HepG2 (cell line): ENCODE measurements around the gene SDK1. TPM values are rescaled to one million over a fixed set of nuclear protein-coding genes. Genes with fewer than 3 reads are reported as not detected.

ENCODE experiments used
- ATAC-seq: fragments of 200-7000 bp; cut with Tn5 transposase; 3 replicates; pipeline ENCODE4 v1.9.1; 2020; ENCODE audit warnings: mild to moderate bottlenecking, moderate library complexity
- BruUV-seq: library from RNA; stranded (reverse); fragments of 400-500 nt; replicated peaks from 2 replicates; lab custom pipeline; 2021; lab: Mats Ljungman, UMichigan
- CTCF ChIA-PET: fragments of 300-600 bp; formaldehyde crosslinking; extraction: SDS; loops from one replicate; lab custom pipeline; 2021; ENCODE audit warnings: low total read pairs, inconsistent platforms, low intra/inter-chr PET ratio; lab: Yijun Ruan, JAX
- POLR2A ChIA-PET: fragments of 350-600 bp; sonication (Branson Sonifier 250); formaldehyde crosslinking; loops from one replicate; lab custom pipeline; 2020; ENCODE audit warnings: antibody characterized with exemption, inconsistent platforms; lab: Yijun Ruan, JAX
- DNase-seq: peaks from one replicate; pipeline ENCODE4 v3.0.0-alpha.2; 2015; ENCODE audit warnings: low spot score
- FAIRE-seq: peaks from 3 replicates; lab custom pipeline; 2011; peaks lifted over from hg19 to GRCh38; lab: Jason Lieb, UNC
- H2AFZ ChIP-seq: one replicate; pipeline ENCODE4 v1.6.1; 2011; ENCODE audit warnings: low read length, inconsistent platforms
- H3K27ac ChIP-seq: fragments of 300-600 bp; 3 replicates; pipeline ENCODE4 v1.8.0; 2011; ENCODE audit warnings: mixed run types, mild to moderate bottlenecking, mixed read lengths, low read length, inconsistent platforms; ENCODE audit not compliant: insufficient read depth; ENCODE audit errors: extremely low read length
- H3K27me3 ChIP-seq, 2 experiments: fragments of 200-600 bp in 1 of 2; 2 replicates in 1 of 2; 3 replicates in 1 of 2; pipeline versions ENCODE4 v1.6.0 to v1.8.0; 2011; ENCODE audit warnings: low read length in 2 of 2, mild to moderate bottlenecking in 2 of 2, moderate library complexity in 2 of 2, inconsistent platforms in 1 of 2; ENCODE audit not compliant: insufficient read depth in 2 of 2, control insufficient read depth in 1 of 2
- H3K36me3 ChIP-seq, 2 experiments: fragments of 200-600 bp in 1 of 2; replicated peaks in 1 of 2; 2 replicates in 1 of 2; 3 replicates in 1 of 2; pipeline versions ENCODE4 v1.5.1 to v1.8.0; 2011; ENCODE audit warnings: low read length in 2 of 2, inconsistent platforms in 1 of 2; ENCODE audit not compliant: insufficient read depth in 2 of 2, control insufficient read depth in 1 of 2
- H3K4me1 ChIP-seq: 2 replicates; pipeline ENCODE4 v1.5.1; 2012; ENCODE audit warnings: low read length, inconsistent platforms; ENCODE audit not compliant: insufficient read depth
- H3K4me2 ChIP-seq: 2 replicates; pipeline ENCODE4 v1.6.0; 2011; ENCODE audit warnings: low read depth, low read length, inconsistent platforms
- H3K4me3 ChIP-seq, 3 experiments: fragments of 200-600 bp in 1 of 3; sonication (generic), shearing (Covaris generic) in 1 of 3; replicated peaks in 1 of 3; 2 replicates each; pipeline ENCODE4 v1.5.1; 2011 to 2016; ENCODE audit warnings: low read length in 3 of 3, inconsistent platforms in 2 of 3, low read depth in 2 of 3, mild to moderate bottlenecking in 2 of 3, control low read depth in 1 of 3, mixed read lengths in 1 of 3; ENCODE audit not compliant: insufficient read depth in 1 of 3
- H3K79me2 ChIP-seq: one replicate; pipeline ENCODE4 v1.6.1; 2011; ENCODE audit warnings: low read length, inconsistent platforms; ENCODE audit not compliant: insufficient read depth
- H3K9ac ChIP-seq: 2 replicates; pipeline ENCODE4 v1.6.0; 2011; ENCODE audit warnings: mild to moderate bottlenecking, low read depth, low read length, inconsistent platforms; ENCODE audit not compliant: insufficient read depth
- H3K9me3 ChIP-seq: 2 replicates; pipeline ENCODE4 v1.5.1; 2012; ENCODE audit warnings: mild to moderate bottlenecking, low read length
- H4K20me1 ChIP-seq: 2 replicates; pipeline ENCODE4 v1.6.0; 2011; ENCODE audit warnings: inconsistent platforms, mild to moderate bottlenecking, low read length, moderate library complexity; ENCODE audit not compliant: insufficient read depth
- EZH2 ChIP-seq: conservative IDR thresholded peaks from 2 replicates; pipeline ENCODE4 v1.6.1; 2012; ENCODE audit warnings: mild to moderate bottlenecking, low read depth, low read length, moderate library complexity
- MED1 ChIP-seq: sonication (generic); formaldehyde crosslinking; IDR thresholded peaks from 2 replicates; pipeline ENCODE4 v1.4.0; 2020; ENCODE audit warnings: missing genetic modification reagents
- SAP130 ChIP-seq: IDR thresholded peaks from 2 replicates; pipeline ENCODE4 v1.6.1; 2016; ENCODE audit warnings: low read depth
- SCMH1 ChIP-seq: sonication (generic); formaldehyde crosslinking; IDR thresholded peaks from 2 replicates; pipeline ENCODE4 v1.9.0; 2021; ENCODE audit warnings: missing genetic modification reagents, mild to moderate bottlenecking, borderline replicate concordance
- SMYD3 ChIP-seq: sonication (generic); formaldehyde crosslinking; IDR thresholded peaks from 2 replicates; pipeline ENCODE4 v1.8.1; 2023; ENCODE audit warnings: mild to moderate bottlenecking, missing genetic modification reagents
- SPEN ChIP-seq: sonication (generic); formaldehyde crosslinking; IDR thresholded peaks from 2 replicates; pipeline ENCODE4 v1.5.1; 2020; ENCODE audit warnings: low read depth, mild to moderate bottlenecking, missing genetic modification reagents
- SRSF1 ChIP-seq: fragments of 200-400 bp; formaldehyde crosslinking; optimal IDR thresholded peaks from 2 replicates; pipeline ENCODE3; 2017; ENCODE audit warnings: mild to moderate bottlenecking, low read depth, low read length, moderate library complexity
- ZBTB20 ChIP-seq: sonication (generic); formaldehyde crosslinking; IDR thresholded peaks from 2 replicates; pipeline ENCODE4 v1.8.1; 2023; ENCODE audit warnings: missing genetic modification reagents, low read depth, mild to moderate bottlenecking, borderline replicate concordance
- ZNF782 ChIP-seq: sonication (generic); formaldehyde crosslinking; IDR thresholded peaks from 2 replicates; pipeline ENCODE4 v1.4.0; 2020; ENCODE audit warnings: missing genetic modification reagents, mild to moderate bottlenecking, borderline replicate concordance
- WGBS: methylation state at CpG from one replicate; pipeline ENCODE4 v1.1.6; 2017; ENCODE audit warnings: low lambda C conversion rate; 5-methylcytosine and 5-hydroxymethylcytosine counted together
- in situ Hi-C: cut with HindIII; loops from 2 replicates; pipeline ENCODE4 v1.10.0; 2017; ENCODE audit warnings: low pct_unique_long_range_greater_than_20kb; ENCODE audit not compliant: extremely low pct_ligation_motif_present
- intact Hi-C: fragments of 100-400 bp; cut with micrococcal nuclease; formaldehyde crosslinking; loops from one replicate; pipeline ENCODE4 v1.10.0; 2022; ENCODE audit not compliant: unreplicated experiment
- polyA plus RNA-seq, 8 experiments: library from polyadenylated mRNA; depleted of rRNA in 3 of 8; stranded (reverse) in 7 of 8; unstranded in 1 of 8; fragments of >200 nt; fragmentation: Illumina TruSeq in 4 of 8; extraction: Trizol in 4 of 8; gene quantifications; 2 replicates each; pipeline versions ENCODE4 v1.2.1 to v1.2.3, GENCODE V29; 2011 to 2016; ENCODE audit warnings: low read depth in 4 of 8, missing spikeins in 1 of 8, mixed read lengths in 1 of 8; ENCODE audit not compliant: insufficient read depth in 1 of 8
- total RNA-seq, 5 experiments: library from RNA; depleted of rRNA; stranded (reverse); fragments of >200 nt; fragmentation: Illumina TruSeq; extraction: Trizol; gene quantifications; 2 replicates each; pipeline ENCODE4 v1.2.3, GENCODE V29; 2016; ENCODE audit warnings: low read depth in 1 of 5
- TF ChIP-seq, protein P1 (sequence below): fragments of 450-650 bp; IDR thresholded peaks from 2 replicates; pipeline ENCODE4 v1.6.1; 2017
- TF ChIP-seq, protein P2 (sequence below): sonication (generic); formaldehyde crosslinking; IDR thresholded peaks from 2 replicates; pipeline ENCODE4 v1.4.0; 2020; ENCODE audit warnings: missing genetic modification reagents
- TF ChIP-seq, protein P3 (sequence below): sonication (generic); formaldehyde crosslinking; IDR thresholded peaks from 2 replicates; pipeline ENCODE4 v1.5.1; 2020; ENCODE audit warnings: missing genetic modification reagents, mild to moderate bottlenecking, borderline replicate concordance
- TF ChIP-seq, protein P4 (sequence below), 2 experiments: fragments of 450-650 bp in 1 of 2; sonication (generic) in 1 of 2; formaldehyde crosslinking; IDR thresholded peaks; 2 replicates each; pipeline versions ENCODE4 v1.5.0 to v1.8.0; 2020 to 2022; ENCODE audit warnings: mild to moderate bottlenecking in 1 of 2, missing genetic modification reagents in 1 of 2
- TF ChIP-seq, protein P5 (sequence below): sonication (generic); formaldehyde crosslinking; IDR thresholded peaks from 2 replicates; pipeline ENCODE4 v1.5.0; 2020; ENCODE audit warnings: missing genetic modification reagents
- TF ChIP-seq, protein P6 (sequence below): sonication (generic); formaldehyde crosslinking; IDR thresholded peaks from 2 replicates; pipeline ENCODE4 v1.5.0; 2020; ENCODE audit warnings: missing genetic modification reagents

The SDK1 gene
- total and polyA plus RNA-seq, 2 of the 13 experiments (the other 11 are each of a cell fraction or from before 2014, with no cell fraction given), result 0.35 to 2.4 TPM

DNA sequence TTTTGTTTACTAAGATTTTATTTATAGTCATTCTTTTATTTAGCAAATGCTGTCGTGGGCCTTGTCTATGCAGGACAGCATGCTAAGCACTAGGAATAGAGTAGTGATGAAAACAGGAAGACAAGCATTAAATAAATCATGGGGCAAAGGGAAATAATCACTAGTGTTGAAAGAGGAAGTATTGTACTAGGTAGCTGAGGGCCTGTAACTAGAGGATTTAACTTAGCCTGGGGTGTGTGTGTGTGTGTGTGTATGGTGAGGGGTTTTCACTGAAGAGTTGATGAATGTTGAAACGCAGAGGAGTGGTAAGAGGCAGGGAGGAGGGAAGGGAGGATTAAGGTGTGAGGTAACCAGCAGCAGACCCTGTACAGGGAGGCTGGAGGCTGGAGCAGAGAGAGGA lies 446.4 kb downstream of the SDK1 start (continued):
- TF ChIP-seq, protein P1, sequence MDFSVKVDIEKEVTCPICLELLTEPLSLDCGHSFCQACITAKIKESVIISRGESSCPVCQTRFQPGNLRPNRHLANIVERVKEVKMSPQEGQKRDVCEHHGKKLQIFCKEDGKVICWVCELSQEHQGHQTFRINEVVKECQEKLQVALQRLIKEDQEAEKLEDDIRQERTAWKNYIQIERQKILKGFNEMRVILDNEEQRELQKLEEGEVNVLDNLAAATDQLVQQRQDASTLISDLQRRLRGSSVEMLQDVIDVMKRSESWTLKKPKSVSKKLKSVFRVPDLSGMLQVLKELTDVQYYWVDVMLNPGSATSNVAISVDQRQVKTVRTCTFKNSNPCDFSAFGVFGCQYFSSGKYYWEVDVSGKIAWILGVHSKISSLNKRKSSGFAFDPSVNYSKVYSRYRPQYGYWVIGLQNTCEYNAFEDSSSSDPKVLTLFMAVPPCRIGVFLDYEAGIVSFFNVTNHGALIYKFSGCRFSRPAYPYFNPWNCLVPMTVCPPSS, result no peak
- TF ChIP-seq, all 625 proteins: peak for 0

DNA sequence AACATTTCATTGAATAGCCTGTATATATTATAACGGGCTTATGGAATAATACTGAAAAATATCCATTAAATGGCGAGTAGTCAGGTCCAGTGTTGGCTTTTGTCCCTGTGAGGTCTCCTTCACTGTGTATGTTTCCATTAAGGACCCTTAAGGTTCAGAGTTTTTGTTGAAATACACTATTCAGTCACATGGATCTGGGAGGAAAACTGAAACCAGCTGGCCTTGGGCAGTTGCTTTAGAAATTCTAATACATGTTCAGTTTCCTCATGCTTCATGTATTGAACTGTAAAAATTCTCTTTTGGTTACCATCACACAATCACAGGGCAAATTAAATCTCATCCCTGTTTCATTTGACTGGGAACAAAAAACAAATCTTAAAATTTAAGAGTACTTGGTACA lies 447.3 kb downstream of the SDK1 start:
- intact Hi-C loops, result no loop called here
- CTCF ChIA-PET, result no interaction called here
- H3K79me2 ChIP-seq, result no peaks in the 10 kb centered on the region
- FAIRE-seq (no peak), ATAC-seq (no peak), DNase-seq (no peak)
- H3K9me3 ChIP-seq, result no peaks in the 10 kb centered on the region
- H3K4me1 ChIP-seq, result no peaks in the 10 kb centered on the region
- H3K4me3 ChIP-seq, result no peak overlapping the region
- H4K20me1 ChIP-seq, result no peaks in the 10 kb centered on the region
- in situ Hi-C loops, result no loop called here
- H3K4me2 ChIP-seq, result no peak overlapping the region
- WGBS, result 80% methylated on average over 2 of the region's 2 CpGs
- H3K36me3 ChIP-seq, result no peaks in the 10 kb centered on the region
- no peak overlapping the region for H2AFZ ChIP-seq
- no TSS peak for BruUV-seq
- no peak overlapping the region for H3K27ac ChIP-seq
- H3K27me3 ChIP-seq, result no peaks in the 10 kb centered on the region
- POLR2A ChIA-PET, result no interaction called here
- H3K9ac ChIP-seq, result no peak overlapping the region
- TF ChIP-seq, protein P2, sequence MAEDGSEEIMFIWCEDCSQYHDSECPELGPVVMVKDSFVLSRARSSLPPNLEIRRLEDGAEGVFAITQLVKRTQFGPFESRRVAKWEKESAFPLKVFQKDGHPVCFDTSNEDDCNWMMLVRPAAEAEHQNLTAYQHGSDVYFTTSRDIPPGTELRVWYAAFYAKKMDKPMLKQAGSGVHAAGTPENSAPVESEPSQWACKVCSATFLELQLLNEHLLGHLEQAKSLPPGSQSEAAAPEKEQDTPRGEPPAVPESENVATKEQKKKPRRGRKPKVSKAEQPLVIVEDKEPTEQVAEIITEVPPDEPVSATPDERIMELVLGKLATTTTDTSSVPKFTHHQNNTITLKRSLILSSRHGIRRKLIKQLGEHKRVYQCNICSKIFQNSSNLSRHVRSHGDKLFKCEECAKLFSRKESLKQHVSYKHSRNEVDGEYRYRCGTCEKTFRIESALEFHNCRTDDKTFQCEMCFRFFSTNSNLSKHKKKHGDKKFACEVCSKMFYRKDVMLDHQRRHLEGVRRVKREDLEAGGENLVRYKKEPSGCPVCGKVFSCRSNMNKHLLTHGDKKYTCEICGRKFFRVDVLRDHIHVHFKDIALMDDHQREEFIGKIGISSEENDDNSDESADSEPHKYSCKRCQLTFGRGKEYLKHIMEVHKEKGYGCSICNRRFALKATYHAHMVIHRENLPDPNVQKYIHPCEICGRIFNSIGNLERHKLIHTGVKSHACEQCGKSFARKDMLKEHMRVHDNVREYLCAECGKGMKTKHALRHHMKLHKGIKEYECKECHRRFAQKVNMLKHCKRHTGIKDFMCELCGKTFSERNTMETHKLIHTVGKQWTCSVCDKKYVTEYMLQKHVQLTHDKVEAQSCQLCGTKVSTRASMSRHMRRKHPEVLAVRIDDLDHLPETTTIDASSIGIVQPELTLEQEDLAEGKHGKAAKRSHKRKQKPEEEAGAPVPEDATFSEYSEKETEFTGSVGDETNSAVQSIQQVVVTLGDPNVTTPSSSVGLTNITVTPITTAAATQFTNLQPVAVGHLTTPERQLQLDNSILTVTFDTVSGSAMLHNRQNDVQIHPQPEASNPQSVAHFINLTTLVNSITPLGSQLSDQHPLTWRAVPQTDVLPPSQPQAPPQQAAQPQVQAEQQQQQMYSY (CRISPR knock-in tag), result no peak
- TF ChIP-seq, protein P3, sequence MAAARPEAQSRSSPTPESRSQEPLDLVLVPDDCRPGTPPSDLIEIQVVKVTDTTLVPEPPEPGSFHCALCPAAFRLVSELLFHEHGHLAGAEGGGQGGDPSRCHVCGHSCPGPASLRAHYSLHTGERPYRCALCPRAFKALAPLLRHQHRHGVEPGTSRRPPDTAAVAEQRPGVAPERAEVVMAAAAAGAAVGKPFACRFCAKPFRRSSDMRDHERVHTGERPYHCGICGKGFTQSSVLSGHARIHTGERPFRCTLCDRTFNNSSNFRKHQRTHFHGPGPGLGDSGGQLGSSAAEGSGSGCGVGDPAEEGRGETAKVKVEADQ, result no peak
- TF ChIP-seq ZBTB20, result no peak
- TF ChIP-seq, protein P4, sequence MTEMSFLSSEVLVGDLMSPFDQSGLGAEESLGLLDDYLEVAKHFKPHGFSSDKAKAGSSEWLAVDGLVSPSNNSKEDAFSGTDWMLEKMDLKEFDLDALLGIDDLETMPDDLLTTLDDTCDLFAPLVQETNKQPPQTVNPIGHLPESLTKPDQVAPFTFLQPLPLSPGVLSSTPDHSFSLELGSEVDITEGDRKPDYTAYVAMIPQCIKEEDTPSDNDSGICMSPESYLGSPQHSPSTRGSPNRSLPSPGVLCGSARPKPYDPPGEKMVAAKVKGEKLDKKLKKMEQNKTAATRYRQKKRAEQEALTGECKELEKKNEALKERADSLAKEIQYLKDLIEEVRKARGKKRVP (CRISPR knock-in tag; IDR thresholded peaks at IDR 0.05), result no peak
- TF ChIP-seq SMYD3 (CRISPR knock-in tag), result no peak
- no peak for TF ChIP-seq ZNF782 (CRISPR knock-in tag)
- TF ChIP-seq, protein P5, sequence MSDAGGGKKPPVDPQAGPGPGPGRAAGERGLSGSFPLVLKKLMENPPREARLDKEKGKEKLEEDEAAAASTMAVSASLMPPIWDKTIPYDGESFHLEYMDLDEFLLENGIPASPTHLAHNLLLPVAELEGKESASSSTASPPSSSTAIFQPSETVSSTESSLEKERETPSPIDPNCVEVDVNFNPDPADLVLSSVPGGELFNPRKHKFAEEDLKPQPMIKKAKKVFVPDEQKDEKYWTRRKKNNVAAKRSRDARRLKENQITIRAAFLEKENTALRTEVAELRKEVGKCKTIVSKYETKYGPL (CRISPR knock-in tag), result no peak
- no peak for TF ChIP-seq SPEN (CRISPR knock-in tag)
- TF ChIP-seq MED1, result no peak
- TF ChIP-seq, protein P6, sequence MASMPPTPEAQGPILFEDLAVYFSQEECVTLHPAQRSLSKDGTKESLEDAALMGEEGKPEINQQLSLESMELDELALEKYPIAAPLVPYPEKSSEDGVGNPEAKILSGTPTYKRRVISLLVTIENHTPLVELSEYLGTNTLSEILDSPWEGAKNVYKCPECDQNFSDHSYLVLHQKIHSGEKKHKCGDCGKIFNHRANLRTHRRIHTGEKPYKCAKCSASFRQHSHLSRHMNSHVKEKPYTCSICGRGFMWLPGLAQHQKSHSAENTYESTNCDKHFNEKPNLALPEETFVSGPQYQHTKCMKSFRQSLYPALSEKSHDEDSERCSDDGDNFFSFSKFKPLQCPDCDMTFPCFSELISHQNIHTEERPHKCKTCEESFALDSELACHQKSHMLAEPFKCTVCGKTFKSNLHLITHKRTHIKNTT (CRISPR knock-in tag), result no peak
- TF ChIP-seq SAP130 (CRISPR knock-in tag), result no peak
- no peak for TF ChIP-seq SRSF1
- no peak for TF ChIP-seq SCMH1
- no peak for TF ChIP-seq EZH2
